22Rv1 (cell line): ENCODE measurements around the gene RHEBL1.

Experiments
- CTCF ChIP-seq: fragments of 450-650 bp; IDR thresholded peaks from 2 replicates; pipeline ENCODE4 v1.5.1; 2017; ENCODE audit warnings: mild to moderate bottlenecking
- ZFX ChIP-seq: fragments of 450-650 bp; IDR thresholded peaks from 2 replicates; pipeline ENCODE4 v1.6.1; 2017; ENCODE audit warnings: antibody characterized with exemption, borderline replicate concordance

- TF ChIP-seq CTCF (no peak), ZFX (no peak)
These were observed 19.2 kb upstream of the RHEBL1 start for GRCh38 chr12:49088932-49089330.
